ENCODE data around the gene TRIM67.

TRIM67 gene

DNA sequence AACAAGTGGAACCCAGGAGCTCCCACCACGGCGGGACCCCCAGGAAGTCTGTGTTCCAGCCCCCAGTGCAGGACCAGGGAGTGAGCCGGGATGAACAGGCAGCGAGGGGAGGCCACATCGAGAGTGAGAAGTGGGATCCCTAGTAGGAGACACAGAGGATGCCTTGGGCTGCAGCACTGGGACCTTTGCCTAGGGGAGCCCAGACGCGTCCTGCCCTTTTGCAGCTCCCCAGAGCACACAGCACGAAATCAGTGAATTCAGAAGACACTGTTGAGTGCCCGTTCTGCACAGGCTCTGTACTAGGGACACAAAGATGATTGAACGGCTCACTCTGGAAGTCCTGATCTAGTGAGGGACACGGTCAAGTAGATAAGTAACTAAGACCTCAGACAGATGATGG is 23.5 kb downstream of the TRIM67 start:
- no peak for DNase-seq

DNA sequence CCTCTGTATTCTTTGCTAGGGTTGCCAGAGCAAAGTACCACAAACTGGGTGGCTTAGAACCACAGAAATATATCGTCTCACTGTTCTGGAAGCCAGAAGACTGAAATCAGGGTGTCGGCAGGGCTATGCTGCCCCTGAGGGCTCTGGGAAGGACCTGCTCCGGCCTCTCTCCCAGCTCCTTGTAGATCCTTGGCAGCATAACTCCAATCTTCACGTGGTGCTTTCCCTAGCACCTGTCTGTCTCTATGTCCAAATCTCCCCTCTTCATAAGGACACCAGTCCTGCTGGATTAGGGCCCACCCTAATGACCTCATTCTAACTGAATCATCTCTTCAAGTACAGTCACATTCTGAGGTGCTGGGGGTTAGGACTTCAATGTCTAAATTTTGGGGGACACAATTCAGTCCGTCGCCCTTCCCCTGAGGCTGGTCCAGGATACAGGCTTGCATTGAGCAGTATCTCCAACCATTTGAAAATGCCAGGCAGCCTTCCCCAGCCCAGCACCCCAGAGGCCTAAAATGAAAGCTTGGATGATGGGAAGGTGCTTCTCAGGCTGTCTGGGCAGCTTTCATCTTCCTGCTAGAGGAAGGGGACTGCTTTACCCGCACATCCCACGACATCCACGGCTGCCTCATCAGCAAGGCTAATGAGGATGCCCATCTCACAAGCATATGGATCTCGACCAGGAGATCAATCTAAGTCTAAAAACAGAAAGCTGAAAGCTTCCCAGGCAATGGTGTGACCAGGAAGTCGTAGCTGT is 24.7 kb downstream of the TRIM67 start:
- DNase-seq, result no peak

DNA sequence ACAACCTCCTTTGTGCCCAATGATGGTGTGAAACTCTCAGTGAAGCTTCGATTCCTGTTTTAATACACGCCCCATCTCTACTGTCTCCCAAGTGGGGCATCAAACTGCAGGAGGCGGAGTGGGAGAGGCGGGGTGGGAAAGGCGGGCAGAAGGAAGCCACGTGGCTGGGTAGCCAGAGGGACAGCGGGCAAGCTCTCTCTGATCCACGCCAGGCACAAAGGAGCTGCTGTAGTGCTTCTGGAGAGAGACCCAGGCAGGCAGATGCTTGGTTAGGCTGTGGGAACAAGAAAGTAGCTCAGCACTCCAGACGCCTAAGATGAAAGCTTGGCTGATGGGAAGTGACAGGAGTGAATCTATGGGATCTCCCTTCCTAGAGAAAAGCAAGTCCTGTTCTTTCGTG is 25.7 kb downstream of the TRIM67 start:
- no peak for DNase-seq

DNA sequence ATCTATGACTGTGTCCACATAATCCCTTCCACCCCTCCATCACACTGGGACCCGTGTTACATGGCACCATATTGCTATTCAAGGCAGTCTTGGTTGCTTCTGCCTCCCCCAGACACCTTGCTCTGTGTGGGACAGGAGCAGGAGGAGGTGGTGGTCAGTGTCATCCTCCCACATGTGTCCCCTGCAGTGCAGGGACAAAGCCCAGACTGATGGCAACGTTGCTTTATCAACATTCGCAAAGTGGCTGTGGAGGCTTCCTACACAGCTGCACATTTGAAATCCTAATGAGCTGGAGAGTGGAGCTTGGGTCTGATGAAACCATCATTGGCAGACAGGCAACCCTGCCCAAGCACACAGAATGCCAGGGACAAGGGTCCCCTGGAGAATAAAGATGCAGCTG is 26.2 kb downstream of the TRIM67 start:
- no peak for DNase-seq

DNA sequence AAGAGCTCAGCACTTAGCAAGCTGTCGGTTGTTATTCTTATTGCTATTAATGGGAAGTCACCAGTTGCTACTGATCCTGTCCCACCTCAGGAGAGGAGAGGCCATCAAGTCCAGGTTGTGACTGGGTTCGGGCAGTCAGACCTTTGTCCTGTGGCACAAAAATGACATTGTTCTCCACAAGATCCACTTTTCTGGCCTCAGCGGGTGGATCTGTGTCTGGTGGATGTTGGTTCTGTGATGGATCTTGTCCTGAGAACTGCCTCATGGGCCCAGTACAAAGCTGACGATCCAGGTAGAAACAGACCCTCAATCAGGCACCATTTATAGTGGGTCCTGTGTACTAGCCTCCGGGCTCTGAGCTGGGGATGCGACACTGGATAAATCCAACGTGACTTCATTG is 26.9 kb downstream of the TRIM67 start:
- DNase-seq, result no peak

DNA sequence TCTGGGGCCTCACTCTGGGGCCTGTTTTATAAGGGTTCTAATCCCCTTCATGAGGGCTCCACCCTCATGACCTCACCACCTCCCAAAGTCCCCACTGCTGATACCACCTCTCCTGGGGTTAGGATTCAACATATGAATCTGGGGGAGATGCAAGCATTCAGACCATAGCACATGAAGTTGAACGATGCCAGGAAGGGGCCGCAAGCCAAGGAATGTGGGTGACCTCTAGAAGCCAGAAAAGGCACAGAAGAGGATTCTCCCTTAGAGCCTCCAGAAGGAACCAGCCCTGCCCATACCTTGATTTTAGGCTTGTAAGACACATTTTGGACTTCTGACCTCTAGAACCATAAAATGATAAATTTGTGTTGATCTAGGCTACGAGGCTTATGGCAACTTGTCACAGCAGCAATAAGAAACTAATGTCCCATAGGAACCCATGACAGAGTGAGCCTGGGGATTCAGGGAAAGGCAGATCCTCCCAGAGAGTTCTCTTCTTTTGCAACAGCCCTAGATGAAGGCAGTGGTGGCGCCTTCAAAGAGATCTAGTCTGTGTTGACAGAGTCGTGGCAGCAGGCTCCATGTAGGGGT is 27.9 kb downstream of the TRIM67 start:
- no peak for DNase-seq

DNA sequence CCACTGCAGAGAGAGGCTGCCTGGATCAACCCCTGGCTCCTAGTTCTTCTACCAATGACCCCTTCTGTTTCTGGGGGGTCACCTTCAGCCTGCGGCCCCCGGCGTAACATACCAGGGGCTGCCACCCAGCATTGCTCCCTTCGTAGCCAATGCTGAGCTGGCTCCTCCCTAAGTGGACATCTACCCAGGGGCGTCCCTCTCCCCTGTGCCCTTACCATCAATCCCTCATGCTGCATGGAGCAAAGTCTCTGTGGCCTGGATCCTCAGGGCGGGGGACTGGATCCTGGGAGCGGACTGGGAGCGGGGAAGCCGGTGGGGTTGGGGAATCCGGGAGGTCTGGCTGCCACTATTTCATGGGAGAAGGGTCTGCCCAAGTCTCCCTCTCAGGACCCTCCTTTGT is 28.6 kb downstream of the TRIM67 start:
- DNase-seq, result no peak

DNA sequence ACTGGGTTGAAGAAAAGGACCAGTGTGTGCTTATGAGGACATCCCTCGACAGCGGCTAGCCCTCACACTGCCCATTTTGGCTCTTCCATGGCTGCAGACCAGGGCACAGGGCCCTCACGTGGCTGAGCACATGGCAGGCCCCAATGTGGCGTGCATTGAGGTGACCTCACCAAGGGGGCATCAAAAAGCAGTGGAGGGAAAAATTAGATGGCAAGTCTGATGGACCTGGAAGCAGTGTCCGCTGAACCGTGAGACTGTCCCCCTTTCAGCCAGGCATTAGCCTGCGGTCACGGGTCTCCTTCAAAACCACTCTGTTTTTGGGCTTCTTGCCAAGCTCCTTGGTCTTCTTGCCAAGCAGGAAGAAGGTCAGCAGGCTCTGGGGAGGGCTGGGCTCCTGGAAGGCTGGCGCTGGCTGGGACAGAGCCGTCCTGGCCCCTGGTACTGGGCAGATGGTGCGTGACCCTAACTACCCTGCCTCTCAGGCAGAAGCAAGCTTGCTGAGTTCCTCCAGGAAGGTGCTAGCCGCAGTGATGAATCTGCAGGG is 30.8 kb downstream of the TRIM67 start:
- DNase-seq, result no peak

DNA sequence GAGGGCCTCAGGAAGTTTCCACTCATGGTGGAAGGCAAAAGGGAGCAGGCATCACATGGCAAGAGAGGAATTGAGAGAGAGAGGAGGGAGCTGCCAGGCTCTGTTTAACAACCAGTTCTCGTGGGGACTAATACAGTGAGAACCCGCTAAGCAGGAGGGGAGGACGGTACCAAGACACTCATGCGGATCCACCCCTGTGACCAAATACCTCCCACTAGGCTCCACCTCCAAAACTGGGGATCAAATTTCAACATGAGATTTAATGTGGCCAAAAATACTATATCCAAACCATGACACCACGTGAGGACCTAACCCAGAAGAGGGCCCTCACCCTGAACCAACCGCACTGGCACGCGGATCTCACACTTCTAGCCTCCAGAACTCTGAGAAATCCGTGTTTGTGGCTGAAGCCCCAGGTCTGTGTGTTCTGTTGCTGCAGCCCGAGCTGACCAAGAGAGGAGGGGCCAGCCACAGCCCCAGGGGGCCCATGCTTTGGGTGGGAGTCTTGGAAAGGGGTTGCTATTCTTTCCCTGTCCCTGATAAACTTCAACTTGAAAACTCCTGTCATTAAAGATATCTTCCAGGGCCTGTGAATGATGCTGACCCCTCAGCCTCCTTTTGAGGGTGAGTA is 32.0 kb downstream of the TRIM67 start:
- no peak for DNase-seq

DNA sequence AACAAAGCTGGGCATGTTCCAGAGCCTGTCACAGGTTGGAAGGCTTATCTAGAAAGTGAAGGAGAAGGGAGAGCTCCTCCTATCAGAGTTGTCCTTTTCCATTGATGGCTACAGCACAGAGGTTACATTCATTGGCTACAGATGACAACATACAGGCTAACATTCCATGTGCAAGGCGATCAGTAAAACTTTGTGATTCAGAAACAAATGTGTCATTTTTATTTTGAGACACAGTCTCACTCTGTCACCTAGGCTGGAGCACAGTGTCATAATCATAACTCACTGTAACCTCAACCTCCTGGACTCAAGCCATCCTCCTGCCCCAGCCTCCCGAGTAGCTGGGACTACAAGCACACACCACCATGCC is 32.6 kb downstream of the TRIM67 start:
- no peak for DNase-seq

DNA sequence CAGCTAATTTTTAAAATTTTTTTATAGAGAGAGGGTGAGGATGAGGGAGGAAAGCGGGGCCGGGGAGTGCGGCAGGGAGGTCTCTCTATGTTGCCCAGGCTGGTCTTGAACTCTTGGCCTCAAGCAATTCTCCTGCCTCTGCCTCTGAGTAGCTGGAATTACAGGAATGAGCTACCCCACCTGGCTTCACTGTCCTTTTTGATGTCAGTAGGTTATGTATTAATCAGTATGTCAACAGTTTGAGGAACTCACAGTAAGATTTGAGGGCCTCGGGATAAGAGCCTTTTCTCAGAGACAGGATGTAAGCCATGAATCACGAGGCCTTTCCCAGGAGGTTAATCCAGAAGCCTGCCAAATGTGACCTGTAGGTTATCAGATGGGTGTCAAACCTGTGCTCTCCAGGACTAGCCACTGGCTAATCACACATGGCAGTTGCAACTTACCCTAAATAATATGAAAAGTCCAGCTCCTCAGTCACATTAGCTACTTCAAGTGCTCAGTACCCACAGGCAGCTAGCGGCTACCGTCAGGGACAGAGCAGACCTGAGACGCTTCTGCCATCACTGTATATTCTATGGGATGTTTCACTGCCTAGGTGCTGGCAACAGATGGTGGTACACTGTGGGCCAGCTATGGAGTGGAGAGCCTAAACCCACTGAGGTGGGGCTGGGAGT is 33.1 kb downstream of the TRIM67 start:
- no peak for DNase-seq

DNA sequence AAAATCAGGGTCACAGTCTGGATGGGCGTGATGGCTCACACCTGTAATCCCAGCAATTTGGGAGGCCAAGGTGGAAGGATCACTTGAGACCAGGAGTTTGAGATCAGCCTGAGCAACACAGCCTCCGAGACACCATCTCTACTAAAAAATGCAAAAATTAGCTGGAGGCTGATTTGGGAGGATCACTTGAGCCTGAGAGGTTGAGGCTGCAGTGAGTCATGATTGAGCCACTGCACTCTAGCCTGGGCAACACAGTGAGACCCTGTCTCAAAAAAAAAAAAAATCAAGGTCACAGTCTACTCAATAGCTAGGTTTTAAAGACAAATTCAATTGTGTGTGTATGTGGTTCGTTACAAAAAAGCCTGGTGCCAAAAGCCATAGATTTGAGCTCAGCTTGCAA is 34.4 kb downstream of the TRIM67 start:
- no peak for DNase-seq

DNA sequence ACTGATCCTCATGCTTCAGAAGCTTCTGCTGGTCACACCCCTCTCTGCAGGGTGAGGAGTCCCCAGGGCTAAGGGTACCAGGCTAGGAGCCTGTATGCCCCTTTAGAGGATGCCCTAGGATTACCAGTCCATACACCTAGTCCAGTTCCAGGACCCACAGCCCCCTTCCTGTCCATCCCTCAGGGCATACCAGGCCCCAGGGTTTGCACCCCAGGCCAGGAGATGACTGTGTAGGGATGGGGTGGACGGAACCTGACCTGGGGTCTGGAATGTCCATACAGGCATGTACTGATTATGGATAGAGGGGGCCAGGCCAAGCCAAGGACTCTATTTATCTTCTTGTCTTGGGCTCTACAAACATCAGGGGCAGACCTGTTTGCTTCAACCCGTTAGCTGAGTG is 34.9 kb downstream of the TRIM67 start:
- DNase-seq, result no peak

DNA sequence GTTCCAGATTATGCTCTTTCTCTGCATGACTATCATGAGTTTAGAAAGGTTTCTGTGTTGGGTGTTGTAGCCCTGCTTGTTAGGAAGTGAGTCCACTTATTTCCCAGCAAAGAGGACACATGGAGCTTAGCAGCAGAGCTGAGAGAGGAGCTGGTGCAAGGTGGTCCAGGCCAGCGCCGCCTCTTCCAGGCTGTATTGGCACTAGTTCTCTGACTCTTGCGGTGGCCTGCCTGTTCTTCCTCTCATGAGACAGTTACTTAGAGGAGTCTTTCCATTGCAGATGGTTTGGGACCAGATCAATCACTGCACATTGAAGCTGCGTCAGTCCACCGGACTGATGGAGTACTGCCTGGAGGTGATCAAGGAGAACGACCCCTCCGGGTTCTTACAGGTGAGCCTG is 38.0 kb downstream of the TRIM67 start:
- DNase-seq, result no peak

DNA sequence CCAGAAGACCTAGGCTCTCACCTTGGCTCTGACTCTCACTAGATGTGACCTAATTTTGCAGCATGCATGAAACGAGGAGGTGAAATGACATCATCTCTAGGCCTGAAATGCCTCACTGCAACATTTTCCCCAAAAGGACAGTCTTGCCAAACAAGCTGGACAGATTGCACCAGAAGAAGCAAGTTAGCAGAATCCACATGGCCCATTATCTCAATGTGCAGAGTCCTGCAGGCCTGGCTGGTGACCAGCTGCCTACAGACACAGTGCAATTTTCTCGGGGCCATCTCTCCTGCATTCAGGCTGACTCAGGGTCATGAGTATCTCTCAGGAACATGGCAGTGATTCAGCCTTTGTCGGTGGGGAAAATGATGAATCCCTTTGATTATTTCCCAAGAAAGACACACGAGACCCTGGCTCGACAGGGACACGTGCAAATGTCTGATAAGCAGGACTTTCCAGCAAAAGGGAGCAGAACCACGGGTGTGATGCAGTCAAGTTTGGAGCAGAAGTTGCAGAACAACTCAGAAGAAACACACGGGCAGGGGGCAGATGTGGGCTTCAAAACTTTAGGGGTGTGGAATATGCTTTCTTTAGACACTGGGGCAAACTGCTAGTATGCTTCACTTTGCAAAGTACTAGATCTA is 38.7 kb downstream of the TRIM67 start:
- no peak for DNase-seq

DNA sequence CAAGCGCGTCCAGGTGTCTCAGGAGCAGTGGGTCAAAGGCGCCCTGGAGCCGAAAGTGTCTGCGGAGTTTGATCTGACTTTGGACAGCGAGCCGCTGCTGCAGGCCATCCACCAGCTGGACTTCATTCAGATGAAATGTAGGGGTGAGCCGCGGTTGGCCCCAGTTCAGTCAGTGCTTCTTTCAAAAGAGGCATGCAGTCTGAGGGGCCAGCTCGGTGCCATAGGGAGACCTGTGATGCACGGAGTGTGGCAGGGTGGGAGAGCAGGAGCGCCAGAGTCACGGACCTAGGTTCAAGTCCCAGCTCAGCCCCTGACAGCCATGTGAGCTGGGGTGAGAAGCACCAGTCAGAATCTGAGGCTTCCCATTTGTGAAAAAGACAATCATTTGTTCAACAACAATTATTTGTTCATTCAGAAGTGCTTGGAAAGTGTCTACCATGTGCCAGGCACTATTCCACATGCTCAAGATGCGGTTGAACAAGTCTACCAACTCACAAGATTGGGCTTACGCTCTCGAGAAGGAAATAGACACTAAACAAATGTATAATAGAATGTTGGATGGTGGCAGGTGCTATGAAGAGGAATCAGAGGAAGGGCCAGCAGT is 39.6 kb downstream of the TRIM67 start:
- DNase-seq, result no peak

DNA sequence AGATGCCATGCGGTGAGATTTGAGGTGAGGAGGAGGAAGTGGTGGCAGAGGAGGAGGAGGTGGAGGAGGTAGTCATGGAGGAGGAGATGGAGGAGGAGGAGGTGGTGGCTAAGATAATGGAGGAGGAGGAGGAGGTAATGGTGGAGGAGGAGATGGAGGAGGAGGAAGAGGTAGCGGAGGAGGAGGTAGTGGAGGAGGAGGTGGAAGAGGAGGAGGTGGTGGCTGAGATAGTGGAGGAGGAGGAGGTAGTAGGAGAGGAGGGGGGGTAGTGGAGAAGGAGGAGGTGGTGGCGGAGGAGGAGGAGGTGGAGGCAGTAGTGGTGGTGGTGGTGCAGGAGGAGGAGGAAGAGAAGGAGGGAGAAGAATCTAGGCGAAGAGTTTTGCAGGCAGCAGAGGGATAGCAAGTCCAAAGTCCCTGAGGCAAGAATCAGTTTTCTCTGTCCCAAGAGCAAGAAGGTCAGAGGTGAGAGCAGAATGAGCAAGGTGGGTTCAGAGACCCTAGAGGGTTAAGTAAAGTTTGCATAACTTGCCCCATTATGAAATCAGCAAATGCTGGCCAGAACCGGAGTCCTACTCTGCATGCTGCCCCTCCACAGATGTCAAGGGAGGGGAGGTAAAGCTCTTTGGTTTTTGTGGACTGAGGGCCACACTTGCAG is 40.2 kb downstream of the TRIM67 start:
- no peak for DNase-seq

DNA sequence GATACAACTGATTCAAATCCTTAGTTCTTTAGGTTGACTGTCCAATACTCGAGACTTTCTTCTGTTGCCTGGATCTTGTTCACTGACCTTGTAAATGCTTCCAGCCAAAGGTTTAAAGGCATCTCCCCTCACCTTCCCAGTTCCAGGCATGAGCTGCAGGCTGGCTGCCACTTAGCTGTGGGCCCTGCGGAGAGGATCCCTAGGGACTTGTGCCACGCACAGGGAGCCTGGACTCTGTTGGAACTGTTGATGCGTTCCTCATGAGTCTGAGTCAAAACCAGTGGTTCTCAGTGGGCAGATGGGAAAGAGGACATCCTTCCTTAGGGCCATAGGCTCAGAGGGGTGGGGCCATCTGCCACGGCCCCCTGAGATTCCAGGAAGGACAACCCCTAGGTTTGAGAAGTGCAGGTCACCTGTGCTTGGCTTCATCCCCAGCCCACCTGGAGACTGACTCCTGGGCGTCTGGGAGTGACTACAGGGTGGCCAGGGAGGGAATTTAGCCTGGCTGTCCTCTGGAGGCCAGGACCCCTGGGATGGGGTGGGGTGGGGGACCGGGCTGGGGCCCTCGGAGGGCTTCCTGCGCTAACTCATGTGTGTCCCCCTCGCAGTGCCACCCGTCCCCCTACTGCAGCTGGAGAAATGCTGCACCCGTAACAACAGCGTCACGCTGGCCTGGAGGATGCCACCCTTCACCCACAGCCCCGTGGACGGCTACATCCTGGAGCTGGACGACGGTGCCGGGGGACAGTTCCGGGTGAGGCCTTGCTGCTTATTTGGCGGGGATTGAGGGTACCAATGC is 41.6 kb downstream of the TRIM67 start:
- DNase-seq, result no peak

DNA sequence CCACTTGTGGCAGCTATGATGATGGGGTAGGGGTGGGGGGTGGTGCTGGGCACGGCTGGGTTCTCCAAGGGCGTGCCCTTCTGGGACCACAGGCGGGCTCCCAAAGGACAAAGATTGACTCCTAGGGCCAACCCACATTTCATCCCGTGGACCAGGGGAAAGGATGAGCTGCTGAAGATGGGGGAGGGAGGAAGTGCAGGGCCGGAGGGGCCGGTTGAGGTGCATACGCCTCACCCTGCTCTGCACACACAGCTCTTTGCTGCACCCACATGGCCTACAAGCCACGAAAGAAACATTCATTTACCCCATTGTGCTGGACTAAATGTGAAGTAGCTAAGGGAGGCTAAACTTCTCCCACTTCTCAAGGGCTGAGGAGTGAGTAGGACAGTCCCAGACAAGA is 45.0 kb downstream of the TRIM67 start:
- no peak for DNase-seq

DNA sequence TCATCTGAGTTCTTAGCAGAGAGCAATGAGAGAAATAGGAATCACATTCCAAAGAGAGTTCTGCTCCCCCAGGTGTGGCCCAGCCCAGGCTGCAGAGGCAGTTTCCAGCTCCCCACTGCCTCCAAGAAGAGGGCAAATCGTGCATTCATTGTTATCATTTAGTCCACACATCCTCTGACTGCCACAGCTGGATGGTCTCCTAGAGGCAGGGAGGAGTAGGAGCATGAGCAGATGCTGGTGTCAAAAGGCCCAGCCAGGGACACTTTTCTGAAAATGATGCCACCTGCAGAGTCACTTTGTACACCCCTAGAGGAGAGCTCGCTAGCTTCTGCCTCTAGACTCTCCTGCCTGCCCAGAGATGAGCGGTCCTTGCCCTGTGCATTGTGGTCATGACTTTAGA is 45.6 kb downstream of the TRIM67 start:
- DNase-seq, result no peak

DNA sequence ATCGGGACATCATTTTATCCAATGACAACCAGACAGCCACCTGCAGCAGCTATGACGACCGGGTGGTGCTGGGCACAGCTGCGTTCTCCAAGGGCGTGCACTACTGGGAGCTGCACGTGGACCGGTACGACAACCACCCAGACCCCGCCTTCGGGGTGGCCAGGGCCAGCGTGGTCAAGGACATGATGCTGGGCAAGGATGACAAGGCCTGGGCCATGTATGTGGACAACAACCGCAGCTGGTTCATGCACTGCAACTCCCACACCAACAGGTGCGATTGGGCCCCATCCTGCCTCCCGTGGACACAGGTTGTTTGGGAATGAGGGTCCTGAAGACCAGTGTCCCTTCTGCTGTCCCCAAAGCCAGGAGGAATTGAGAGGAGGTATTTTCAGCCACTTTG is 47.1 kb downstream of the TRIM67 start:
- no peak for DNase-seq
